T-helper 2 cell (primary cell): ENCODE results near the gene AFAP1.

ENCODE experiments used
- DNase-seq, 5 experiments: peaks; one replicate each; pipeline versions ENCODE4 v3.0.0 to v3.0.0-alpha.2; 2012 to 2022

AFAP1 gene

GRCh38 chr4:7892212-7893019 is 47.2 kb downstream of the AFAP1 start:
- no peak for DNase-seq

DNA sequence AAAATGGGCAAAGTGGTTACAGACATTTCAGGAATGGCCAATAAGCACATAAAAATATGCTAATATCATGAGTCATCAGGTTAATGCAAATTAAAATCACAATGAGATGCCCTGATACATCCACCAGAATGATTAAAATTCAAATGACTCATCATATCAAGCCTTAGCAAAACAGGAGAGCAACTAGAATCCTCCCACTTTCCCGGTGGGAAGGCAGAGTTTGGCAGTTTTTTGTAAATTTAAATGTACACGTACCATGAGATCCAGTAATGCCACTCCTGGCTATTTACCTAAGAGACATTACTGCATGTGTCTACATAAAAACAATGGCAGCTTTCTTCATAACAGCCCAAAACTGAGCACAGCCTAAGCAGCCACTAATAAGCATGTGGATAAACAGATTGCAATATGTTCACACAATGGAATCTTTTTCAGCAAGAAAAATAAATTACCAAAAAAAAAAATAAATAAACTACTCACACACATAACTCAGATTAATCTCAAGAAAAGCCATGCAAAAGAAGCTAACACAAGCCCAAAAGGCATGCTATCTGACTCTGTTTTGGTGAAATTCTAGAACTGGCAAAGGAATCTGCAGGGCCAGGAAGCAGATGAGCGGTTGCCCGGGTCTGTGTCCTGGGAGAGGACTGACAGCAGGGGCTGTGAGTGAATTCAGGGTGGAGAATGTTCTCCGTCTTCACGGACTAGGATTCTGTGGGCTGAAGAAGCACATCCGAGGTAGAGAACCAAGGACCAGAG is 48.8 kb downstream of the AFAP1 start:
- no peak for DNase-seq

- no peak for DNase-seq
Measured at GRCh38 chr4:7887436-7887835, 52.2 kb downstream of the AFAP1 start.

- no peak for DNase-seq
Measured at GRCh38 chr4:7886007-7886973, 53.4 kb downstream of the AFAP1 start.

DNA sequence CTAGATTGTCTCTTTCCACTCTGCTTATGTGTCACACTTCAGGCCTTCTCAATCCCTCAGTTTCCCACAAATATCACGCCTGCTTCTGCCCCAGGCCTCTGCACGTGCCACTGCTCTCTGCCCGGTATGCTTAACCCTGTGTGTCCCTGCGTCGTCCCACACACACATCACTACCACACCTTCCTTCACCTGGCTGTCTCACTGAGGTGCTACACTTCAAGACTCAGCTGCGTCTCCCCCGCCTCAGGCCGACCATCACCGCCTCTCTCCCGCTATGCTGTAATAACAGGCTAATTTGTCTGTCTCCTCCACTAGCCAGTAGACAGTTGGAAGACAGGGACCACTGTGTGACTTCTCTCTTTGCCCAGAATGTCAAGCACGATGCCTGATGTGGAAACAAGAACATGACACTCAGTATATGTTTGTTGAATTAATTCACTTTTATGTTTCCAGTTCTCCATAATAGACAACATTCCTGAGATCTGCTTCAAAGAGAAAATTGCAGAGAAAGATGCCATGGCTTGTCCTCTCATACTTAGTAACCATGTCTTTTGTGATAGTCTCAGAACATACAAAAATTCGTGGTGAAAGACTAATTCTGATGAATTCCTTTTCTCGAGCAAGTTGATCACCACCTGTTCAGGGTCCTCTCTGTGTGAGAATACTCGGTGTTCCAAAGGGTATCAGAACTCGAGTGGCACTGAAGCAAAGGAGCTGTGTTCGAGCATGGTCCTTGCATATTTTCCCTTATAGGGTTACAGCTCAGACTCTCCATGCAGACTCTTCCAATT is 54.2 kb downstream of the AFAP1 start:
- DNase-seq = no peak

GRCh38 chr4:7880683-7881082 is 59.0 kb downstream of the AFAP1 start:
- no peak for DNase-seq

DNA sequence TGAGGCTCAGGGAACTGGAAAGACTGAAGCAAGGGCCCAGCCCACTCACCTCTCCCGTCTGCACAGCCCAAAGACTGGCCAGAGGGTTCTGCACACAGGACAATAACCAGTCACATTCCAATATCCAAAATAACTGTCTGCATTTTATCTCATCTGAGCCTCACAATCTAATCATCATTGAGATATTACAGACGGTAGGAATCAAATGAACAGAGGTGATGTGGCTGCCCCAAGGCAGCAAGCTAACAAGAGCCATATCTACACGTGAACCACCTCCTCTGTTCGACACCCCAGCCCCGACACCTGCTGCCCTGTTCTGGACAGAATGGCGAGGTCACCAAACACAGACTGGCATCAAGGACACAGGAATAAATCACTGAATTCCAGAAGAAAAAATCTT is 60.5 kb downstream of the AFAP1 start:
- DNase-seq = no peak

GRCh38 chr4:7878323-7878722 is 61.3 kb downstream of the AFAP1 start:
- DNase-seq = no peak

- no peak for DNase-seq
Measured at GRCh38 chr4:7877176-7877575, 62.5 kb downstream of the AFAP1 start.

DNA sequence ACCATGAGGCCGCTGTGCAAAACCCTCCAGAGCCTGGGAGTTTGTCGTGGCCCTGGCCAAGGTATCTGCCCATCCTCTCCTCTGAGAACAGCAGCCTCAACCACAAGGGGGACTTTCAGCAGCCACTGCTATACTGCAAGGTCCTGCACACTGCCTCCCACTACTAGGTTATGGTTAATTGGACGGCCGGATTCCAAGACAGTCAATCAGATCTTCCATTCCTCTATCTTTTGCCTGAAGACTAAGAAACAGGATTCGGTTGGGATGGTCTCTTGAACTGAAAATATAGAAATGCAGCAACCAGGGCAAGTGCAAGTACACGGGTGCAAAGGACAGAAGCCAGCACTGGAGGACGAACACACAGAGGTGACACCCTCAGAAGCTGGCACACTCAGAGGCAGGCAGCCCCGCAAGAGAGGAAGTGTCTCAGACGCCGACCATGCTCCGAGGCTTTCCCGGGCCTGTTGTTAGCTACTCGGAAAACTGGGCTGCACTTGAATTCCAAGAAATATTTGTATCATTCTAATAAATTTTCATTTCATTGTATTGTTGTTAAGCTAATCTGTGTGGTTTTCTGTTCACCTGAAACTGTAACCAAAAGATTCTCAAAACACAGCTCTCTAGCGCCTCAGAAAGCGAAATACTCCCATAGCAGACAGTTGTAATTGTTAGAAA is 63.3 kb downstream of the AFAP1 start:
- peak in 3 of 5 experiments; percentile 12 to 66 (median 21) for DNase-seq

- no peak for DNase-seq
Measured at GRCh38 chr4:7874838-7875237, 64.8 kb downstream of the AFAP1 start.

DNA sequence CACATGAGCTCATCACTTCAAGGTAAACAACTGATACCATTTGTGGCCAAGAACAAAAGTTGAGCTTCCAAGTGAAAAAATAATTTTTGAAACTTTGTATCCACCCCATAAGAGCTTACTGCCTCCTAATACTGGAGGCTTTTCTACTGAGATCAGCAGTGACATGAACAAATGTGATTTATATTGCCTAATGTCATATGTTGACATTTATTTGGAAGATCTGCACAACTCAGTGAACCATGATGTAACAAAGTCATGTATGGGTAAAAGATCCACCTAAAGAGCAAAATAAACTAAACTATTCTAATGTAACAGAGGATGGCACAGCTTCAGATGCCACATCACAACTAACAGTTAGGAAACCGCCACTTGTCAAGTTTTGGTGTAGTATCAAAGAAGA is 65.8 kb downstream of the AFAP1 start:
- DNase-seq = no peak

DNA sequence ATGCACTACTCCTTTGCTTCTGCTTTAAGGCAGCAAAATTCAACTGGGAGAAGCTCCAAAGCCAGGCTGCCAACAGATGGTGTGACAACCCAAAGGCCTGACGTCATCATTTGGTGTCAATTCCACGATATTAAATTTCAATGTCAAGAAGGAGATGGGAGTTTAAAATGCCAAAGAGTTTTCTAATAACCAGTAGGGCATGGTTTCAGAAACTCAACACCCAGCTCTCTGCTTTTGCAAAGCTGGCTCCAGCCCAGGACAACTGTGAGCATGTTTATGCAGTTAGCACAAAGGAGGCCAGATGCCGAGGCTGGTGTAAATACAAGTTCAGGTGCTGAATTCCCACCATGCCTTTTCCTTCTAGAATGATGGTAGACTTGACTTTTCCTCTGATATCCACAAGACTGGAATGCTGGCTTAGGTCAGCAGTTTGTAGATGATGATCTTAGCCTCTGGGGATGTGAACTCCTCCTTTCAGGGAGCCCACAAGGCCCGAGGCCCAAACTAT is 67.3 kb downstream of the AFAP1 start:
- no peak for DNase-seq

DNA sequence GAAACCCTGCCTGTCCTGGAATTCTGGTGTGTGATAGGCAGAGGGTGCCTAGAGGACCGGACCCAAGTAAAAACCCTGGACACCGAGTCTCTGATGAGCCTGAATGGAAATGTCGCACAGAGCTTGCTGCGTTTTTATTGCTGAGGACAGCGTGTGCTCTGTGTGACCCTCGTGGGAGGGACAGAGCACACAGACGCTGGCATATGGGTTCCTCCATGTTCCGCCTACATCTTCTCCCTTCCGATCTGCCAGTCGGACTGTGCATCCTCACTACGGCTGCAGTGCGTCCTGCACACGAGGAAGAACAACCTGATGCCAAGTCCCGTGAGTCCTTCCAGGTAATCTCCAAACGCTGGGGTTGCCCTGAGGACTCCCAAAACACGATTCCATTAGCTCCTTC is 68.3 kb downstream of the AFAP1 start:
- DNase-seq = no peak

DNA sequence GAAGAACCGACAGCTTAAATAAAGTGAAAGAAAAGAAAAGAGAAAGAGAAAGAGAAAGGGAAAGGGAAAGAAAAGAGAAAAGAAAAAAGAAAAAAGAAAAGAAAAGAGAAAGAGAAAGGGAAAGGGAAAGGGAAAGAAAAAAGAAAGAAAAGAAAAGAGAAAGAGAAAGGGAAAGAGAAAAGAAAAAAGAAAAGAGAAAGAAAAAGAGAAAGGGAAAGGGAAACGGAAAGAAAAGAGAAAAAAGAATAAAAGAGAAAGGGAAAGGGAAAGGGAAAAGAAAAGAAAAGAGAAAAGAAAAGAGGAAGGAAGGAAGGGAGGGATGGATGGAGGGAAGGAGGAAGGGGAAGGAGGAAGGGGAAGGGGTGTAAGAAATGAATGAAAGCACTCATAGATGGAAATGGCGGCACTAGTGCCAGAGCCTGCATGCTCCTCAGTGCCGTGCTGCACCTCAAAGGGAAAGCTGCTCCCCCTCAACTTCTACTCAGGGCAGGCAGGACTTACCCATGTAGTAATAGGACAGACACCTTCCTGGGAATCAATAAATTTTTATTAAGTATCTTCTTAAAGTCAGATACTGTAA is 70.7 kb downstream of the AFAP1 start:
- DNase-seq = peak in 1 of 5 experiments; percentile 46

GRCh38 chr4:7868436-7868775 is 71.3 kb downstream of the AFAP1 start:
- DNase-seq = no peak

GRCh38 chr4:7867701-7868435 is 71.8 kb downstream of the AFAP1 start:
- DNase-seq = peak in 1 of 5 experiments; percentile 51

DNA sequence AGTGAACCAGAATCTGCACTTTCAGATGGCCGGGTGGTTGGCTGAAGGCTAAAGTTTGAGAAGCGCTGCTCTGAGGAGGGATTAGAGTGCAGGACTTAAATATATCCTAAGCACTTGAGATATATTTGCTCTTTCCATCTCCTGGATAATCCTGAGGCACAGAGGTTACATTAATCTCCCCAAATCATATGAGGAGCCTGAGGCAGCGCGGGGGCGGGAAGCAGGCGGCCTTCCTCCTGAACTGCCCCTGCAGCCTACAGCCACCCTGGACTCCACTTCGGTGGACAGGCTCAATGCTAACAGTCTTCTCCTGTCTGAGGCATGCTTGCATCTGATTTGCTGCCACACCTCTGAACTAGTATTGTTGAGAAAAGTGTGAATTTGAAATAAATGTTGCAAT is 72.5 kb downstream of the AFAP1 start:
- no peak for DNase-seq

GRCh38 chr4:7865533-7865932 is 74.1 kb downstream of the AFAP1 start:
- no peak for DNase-seq

GRCh38 chr4:7864685-7865084 is 75.0 kb downstream of the AFAP1 start:
- DNase-seq = no peak
